Prostate gland (tissue), 2 donors: ENCODE measurements around the gene ULBP1.

Experiments
- POLR2AphosphoS5 ChIP-seq: sonication (generic); formaldehyde crosslinking; IDR thresholded peaks from one replicate; pipeline ENCODE4 v1.6.1; 2017; ENCODE audit warnings: antibody characterized with exemption
- TF ChIP-seq, protein P1 (sequence below), 4 experiments: fragments of 200-600 bp in 2 of 4; fragments of 450-650 bp in 2 of 4; sonication (generic) in 2 of 4; IDR thresholded peaks; 1 replicate in 3 of 4; 2 replicates in 1 of 4; pipeline ENCODE4 v1.5.1; 2016 to 2019; ENCODE audit warnings: antibody characterized with exemption in 4 of 4, mild to moderate bottlenecking in 2 of 4, moderate library complexity in 2 of 4

DNA sequence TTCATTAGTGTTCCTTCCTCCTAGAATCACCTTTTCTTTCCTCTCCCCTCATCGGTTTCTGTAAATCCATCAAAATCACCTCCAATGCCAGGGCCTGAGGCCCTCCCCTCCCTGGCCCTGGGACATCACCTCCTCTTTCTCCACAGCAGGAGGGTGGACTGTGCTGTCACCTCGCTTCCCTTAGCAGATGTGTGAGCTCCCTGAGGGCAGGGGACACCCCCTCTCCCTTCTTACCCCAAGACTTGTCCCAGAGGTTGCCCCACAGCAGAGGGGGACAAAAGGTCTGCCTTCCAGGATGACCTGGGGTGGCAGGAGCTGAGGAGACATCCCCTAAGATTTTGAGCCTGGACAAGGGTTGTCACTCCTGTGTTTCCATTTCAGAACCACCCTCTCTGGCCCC lies 5.9 kb downstream of the ULBP1 start:
- TF ChIP-seq, protein P1, sequence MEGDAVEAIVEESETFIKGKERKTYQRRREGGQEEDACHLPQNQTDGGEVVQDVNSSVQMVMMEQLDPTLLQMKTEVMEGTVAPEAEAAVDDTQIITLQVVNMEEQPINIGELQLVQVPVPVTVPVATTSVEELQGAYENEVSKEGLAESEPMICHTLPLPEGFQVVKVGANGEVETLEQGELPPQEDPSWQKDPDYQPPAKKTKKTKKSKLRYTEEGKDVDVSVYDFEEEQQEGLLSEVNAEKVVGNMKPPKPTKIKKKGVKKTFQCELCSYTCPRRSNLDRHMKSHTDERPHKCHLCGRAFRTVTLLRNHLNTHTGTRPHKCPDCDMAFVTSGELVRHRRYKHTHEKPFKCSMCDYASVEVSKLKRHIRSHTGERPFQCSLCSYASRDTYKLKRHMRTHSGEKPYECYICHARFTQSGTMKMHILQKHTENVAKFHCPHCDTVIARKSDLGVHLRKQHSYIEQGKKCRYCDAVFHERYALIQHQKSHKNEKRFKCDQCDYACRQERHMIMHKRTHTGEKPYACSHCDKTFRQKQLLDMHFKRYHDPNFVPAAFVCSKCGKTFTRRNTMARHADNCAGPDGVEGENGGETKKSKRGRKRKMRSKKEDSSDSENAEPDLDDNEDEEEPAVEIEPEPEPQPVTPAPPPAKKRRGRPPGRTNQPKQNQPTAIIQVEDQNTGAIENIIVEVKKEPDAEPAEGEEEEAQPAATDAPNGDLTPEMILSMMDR (IDR thresholded peaks at IDR 0.05), result no peak
- TF ChIP-seq POLR2AphosphoS5, result no peak
